HL-60/S4 treated with retinoic acid at 250 ng/mL for 4 days and 3 days (cell line): ENCODE measurements around the gene MUC21.

Experiments
- in situ Hi-C: fragments of 300-500 bp; cut with MboI; formaldehyde crosslinking; loops from 2 replicates; pipeline ENCODE4 v1.7.0; 2022; ENCODE audit warnings: low sequenced_read_pairs

The MUC21 gene

DNA sequence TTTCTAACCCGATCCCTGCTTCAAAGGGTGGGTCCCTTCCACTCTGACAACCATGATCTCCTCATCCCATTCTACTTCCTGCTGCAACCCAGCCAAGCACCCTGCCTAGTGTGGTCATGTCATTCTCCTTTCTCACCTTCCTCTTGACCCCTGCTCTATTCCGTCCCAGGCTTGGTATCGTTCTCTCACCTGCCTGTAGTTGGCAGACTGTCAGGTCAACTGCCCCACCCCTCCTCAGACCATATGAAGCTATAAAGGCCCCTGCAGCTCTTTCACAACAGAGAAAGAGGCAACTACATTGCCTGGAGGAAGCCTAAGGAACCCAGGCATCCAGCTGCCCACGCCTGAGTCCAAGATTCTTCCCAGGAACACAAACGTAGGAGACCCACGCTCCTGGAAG, at the start of gene MUC21:
MUC21 (plus strand) TSS at position 280 of the 400 bp plus-strand sequence. CDS start 241 bp downstream, outside the sequence.
- in situ Hi-C loops = no loop called here

- in situ Hi-C loops = no loop called here
Observed at GRCh38 chr6:30935018-30935417, 48.5 kb upstream of the MUC21 start.

GRCh38 chr6:30937265-30937664, 46.3 kb upstream of the MUC21 start:
- in situ Hi-C loops = no loop called here

- in situ Hi-C loops = no loop called here
Observed at GRCh38 chr6:30938730-30939129, 44.8 kb upstream of the MUC21 start.

DNA sequence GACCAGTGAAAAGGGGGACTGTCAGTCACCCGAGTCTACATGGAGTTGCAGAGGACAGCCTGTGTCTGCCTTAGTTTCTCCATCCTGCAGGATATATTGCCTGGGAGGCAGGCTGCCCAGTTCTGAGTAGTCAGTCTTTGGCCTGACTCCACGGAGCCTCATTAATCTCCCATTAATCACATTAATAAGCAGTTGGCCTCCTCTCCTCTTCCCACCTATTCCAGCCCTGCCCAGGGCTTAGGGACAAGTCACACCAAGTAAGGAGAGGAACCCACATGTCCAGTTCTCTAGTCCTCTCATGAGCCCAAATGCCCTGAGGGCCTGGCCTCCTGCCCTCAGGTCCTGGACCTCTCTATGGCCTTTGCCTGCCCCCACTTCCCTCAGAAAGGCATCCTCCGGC, 44.0 kb upstream of the MUC21 start:
- in situ Hi-C loops = no loop called here

- in situ Hi-C loops = no loop called here
Observed at GRCh38 chr6:30940361-30940986, 43.0 kb upstream of the MUC21 start, which contains the start of gene MUCL3. MUCL3 (plus strand) TSS chr6:30940973; CDS start chr6:30941000, 27 bp downstream.

DNA sequence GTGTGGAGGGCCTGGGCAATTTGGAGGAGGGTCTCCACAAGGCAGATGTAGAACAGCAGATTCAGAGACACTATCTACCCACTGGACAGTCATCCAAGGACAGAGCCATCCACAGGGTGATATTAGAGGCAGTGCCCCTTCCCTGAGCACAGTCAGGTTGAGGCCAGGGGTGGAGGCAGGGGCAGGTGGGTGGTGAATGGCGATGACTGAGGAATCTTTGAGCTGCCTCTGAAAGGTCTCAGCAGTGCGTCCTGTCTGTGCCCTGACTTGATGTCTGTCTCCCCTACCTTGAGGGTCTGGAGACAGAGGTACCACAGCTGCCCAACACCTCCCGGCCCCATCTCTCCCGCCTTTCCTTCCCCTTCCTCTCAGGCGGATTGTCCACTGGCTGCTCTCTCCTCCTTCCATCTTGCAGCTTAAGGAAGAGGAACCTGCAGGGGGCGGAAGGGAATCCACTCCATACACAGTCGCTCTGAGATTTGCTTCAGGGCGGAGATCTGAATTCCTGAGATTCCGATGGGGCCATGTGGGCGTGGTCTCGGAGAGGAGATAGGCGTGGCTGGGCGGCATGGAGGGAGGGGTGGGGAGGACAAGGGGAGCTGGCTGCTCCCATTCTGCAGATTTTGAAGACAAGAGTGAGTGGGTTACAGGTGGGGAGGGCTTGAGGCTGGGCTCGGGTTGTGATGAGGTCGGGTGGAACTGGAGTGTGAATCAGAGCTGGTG, 41.0 kb upstream of the MUC21 start:
- in situ Hi-C loops = no loop called here

- in situ Hi-C loops = no loop called here
Observed at GRCh38 chr6:30944051-30944450, 39.5 kb upstream of the MUC21 start.

DNA sequence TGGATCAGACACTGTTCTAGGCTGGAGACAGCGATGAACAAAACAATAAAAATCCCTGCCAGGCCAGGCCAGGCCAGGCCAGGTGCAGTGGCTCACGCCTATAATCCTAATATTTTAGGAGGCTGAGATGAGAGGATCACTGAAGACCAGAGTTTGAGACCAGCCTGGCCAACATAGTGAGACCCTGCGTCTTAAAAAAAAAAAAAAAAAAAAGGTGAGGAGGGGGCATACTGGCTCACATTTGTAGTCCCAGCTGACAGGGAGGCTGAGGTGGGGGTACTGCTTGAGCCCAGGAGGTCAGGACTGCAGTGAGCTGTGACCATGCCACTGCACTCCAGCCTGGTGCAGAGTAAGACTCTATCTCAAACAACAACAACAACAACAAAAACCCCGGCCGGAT, 38.2 kb upstream of the MUC21 start:
- in situ Hi-C loops = no loop called here

GRCh38 chr6:30947231-30947630, 36.3 kb upstream of the MUC21 start:
- in situ Hi-C loops = no loop called here

DNA sequence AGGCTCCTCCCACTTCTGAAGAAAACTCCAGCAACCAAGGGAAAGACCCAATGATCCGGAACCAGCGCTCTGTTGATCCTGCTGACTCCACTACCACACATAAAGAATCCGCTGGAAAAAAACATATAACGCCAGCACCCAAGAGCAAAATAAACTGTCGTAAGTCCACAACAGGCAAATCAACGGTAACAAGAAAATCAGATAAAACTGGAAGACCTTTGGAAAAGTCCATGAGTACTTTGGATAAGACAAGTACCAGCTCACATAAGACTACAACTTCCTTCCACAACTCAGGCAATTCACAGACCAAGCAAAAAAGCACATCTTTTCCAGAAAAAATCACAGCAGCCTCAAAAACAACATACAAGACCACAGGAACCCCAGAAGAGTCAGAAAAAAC, 34.7 kb upstream of the MUC21 start:
- in situ Hi-C loops = no loop called here

DNA sequence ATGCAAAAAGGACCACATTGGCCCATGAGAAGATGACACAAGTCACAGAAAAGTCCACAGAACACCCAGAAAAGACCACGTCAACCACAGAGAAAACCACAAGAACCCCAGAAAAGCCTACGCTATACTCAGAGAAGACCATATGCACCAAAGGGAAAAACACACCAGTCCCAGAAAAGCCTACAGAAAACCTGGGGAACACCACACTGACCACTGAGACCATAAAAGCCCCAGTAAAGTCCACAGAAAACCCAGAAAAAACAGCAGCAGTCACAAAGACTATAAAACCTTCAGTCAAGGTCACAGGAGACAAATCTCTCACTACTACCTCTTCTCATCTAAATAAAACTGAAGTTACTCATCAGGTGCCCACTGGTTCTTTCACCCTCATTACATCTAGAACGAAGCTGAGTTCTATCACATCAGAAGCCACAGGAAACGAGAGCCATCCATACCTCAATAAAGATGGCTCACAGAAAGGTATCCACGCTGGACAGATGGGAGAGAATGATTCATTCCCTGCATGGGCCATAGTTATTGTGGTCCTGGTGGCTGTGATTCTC, 31.5 kb upstream of the MUC21 start:
- in situ Hi-C loops = no loop called here

DNA sequence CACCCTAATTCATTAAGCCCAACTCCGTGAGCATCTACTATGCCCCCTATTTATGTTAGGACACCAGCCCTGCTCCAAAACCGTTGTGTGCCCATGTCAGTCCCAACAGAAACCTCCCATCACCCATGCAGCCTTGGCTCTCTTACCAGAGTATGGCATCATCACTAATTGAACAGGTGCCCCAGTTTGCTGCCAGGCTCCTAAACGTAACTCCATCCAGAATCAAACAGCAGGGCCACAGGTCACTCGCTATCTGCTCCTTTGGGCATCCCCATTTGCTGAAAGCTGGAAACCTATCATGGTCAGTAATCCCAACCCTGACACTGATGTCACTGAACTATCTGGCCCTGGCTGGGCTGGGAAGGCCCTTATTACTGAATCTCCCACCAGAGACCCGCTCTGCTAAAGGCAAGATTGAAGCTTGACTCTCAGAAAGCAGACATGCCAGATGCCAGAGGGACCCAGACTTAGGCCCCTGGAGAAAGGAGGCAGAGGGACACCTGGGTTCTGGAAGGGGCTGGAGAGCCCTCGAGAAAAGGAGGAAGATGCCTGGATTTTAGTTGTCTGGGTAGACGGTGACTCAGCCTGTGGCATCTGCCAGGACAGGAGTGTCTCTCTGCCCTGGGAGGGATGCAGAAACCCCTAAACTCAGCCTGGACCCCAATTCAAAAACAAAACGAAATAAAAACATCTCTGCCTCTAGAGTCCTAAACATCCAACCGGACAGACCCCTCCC, 28.7 kb upstream of the MUC21 start:
- in situ Hi-C loops = no loop called here

GRCh38 chr6:30955367-30956042, 28.0 kb upstream of the MUC21 start:
- in situ Hi-C loops = no loop called here

DNA sequence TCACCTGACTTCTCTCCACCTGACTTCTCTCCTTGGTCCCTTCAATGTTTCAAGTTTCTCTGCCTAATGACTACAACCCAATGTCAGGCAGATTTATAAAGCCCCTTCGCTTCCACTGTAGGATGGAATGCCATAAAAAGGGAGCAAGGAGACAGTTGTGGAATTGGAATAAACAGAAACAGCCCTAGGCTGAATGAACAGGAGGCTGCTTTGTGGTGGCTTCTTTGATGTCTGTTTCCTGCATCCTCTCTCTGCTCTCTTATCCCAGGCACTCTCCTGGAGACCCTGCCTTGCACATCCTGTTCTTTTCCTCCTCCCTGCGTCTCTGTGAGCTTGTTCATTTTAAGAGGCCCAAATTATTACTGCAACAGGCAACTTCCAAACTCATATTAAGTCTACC, 25.8 kb upstream of the MUC21 start:
- in situ Hi-C loops = no loop called here

- in situ Hi-C loops = no loop called here
Observed at GRCh38 chr6:30960907-30961673, 22.4 kb upstream of the MUC21 start.

DNA sequence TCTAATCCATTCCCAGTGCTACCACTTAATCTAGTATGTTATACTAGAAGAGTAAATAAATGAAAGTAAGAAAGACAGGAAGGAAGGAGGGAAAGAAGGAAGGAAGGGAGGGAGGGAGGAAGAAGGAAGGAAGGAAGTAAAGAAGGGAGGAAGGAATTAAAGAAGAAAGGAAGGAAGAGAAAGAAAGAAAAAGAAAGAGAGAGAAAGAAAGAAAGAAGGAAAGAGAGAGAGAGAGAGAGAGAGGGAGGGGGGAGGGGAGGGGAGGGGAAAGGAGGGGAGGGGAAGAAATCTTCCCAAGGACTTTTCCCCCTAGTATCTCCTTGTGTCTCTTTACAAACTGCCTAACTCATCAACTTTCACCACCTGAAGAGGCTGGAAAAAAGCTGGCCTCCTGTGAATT, 20.8 kb upstream of the MUC21 start:
- in situ Hi-C loops = no loop called here

DNA sequence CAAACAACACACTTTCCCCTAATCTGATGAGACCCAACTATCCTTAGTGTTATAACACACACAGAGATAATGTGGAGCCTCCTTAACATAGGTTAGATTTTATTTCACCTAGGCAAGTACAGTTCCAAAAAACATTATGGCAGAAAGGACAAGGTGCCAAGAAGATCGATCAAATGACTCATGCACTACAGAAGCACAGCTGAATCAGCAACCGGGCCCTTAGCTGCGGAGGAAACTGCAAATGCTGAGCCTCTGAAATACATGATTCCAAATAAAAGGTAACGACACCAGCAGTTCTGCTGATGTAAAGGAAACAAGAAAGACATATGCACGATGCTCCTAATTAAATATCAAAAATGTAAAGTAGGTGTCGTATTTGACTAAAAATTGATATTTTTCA, 19.9 kb upstream of the MUC21 start:
- in situ Hi-C loops = no loop called here

DNA sequence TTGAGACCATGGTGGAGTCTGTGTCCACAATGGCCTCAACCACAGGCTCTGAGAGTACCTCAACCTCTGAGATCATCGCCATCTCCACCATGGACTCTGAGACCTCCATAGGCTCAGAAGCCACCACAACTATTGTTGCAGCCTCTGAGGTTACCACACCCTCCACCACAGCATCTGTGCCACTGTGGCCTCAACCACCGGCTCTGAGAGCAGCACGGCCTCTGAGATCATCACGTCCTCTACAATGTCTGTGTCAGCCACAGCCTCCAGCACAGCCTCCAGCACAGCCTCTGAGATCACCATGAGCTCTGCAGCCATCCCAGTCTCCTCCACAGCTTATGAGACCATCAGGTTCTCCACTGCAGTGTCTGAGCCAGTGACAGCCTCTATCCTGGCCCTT, 19.4 kb upstream of the MUC21 start:
- in situ Hi-C loops = no loop called here

DNA sequence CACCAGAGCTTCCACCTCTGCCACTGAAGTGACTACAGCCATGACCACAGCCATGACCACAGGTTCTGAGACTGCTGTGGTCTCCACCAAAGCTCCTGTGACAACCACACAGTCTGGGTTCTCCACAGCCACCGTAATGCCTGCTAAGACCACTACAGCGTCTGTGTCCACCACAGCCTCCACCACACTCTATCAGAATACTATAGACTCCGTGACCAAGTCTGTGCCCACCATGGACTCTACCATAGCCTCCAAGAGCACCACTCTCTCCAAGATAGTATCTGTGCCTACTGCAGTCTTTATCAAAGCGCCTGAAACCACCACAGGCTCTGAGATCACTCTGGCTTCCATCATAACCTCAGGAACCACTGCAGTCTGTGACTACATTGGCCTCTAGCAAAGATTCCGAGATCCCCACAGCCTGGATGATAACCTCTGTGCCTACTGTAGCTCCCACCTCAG, 18.3 kb upstream of the MUC21 start:
- in situ Hi-C loops = no loop called here
